ENCODE data around the gene PTPRA. TPM values are rescaled to one million over a fixed set of nuclear protein-coding genes. Genes with fewer than 3 reads are reported as not detected.
"Not testable (repeated sequence)": the region's sequence is repeated elsewhere in the genome, so short reads cannot be mapped to it uniquely, and the experiment has no call there.

PTPRA gene
- total RNA-seq, result 100 to 1,000 TPM in 2 of 4 donors, 10 to 100 TPM in 2; 80.6 to 121 (median 97.1) TPM

DNA sequence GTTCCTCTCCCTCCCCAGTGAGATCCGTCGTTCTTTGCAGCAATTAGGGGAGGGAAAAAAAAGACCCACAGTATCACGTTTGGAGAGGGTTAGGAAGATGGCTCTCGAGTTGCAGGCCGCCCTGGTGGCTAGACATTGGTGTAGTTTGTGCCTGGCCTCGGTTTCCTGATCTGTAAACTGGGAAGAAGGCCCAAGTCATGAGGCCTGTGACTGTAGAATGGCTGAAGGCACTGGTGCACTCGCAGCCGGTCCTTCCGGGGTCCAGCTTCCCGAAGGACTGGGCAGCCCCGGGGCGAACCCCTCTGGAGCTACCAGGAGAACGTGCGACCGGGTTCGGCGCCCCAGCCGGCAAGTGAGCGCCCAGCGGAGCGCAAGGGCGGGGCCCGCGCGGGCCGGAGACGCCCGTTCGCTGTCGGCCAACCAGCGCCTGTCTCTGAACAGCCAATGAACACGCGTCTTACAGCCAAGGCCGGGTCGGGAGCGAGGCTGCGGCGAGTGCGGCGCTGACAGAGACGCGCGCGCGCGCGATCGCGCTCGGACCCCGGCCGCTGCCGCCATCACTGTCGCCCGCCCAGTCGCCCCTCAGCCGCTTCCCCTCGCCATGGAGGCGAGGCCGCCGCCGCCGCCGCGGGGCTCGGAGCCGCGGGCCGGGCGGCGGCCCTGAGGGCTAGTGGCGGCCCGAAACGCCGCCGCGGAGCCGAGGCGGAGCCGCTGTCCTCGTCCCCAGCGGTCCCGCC is at the start of gene PTPRA:
Gene PTPRA, plus strand, starts transcription at position 472 of the 737 bp plus-strand sequence. CDS start 90,797 bp downstream, outside the sequence.
- peak within 1 kb of the TSS; percentile 70 to 89 for H3K27ac ChIP-seq
- peak; percentile 85 to 92 for TF ChIP-seq POLR2A (IDR thresholded peaks at IDR 0.05)
- TF ChIP-seq, protein P1, sequence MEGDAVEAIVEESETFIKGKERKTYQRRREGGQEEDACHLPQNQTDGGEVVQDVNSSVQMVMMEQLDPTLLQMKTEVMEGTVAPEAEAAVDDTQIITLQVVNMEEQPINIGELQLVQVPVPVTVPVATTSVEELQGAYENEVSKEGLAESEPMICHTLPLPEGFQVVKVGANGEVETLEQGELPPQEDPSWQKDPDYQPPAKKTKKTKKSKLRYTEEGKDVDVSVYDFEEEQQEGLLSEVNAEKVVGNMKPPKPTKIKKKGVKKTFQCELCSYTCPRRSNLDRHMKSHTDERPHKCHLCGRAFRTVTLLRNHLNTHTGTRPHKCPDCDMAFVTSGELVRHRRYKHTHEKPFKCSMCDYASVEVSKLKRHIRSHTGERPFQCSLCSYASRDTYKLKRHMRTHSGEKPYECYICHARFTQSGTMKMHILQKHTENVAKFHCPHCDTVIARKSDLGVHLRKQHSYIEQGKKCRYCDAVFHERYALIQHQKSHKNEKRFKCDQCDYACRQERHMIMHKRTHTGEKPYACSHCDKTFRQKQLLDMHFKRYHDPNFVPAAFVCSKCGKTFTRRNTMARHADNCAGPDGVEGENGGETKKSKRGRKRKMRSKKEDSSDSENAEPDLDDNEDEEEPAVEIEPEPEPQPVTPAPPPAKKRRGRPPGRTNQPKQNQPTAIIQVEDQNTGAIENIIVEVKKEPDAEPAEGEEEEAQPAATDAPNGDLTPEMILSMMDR (IDR thresholded peaks at IDR 0.05), result peak in 1 of 4 experiments; percentile 14
- no peaks in the 10 kb centered on the region for H3K9me3 ChIP-seq
- H3K27me3 ChIP-seq, result no peaks in the 10 kb centered on the region
- H3K4me3 ChIP-seq, result peak within 1 kb of the TSS; percentile 58 to 81
- intact Hi-C loops (cut with DNase I; ENCODE audit: low total_unique reads), result no loop called here
- H3K36me3 ChIP-seq, result no peaks in the 10 kb centered on the region
- H3K4me1 ChIP-seq, result no peaks in the 10 kb centered on the region
- peak; percentile 90 to 92 for DNase-seq

DNA sequence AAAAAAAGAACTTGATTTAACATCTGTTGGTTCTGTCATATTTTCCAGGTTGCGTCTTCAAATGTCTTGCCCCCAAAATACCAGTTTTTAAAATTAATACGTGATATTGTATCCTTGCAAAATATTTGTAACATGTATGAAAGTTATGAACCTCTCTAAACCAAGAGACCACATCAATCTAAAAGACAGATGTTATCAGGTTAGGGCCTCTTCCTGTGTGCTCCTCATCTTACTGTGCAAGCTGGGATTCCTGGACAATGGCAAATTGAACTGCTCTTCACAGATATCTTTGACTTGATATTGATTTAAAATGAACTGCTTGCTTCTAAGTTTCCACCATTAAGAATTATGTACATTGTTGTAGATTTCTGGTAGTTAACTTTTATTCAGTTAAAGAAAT is 47.5 kb upstream of the PTPRA start:
- H3K36me3 ChIP-seq, result no peaks in the 10 kb centered on the region
- no peak overlapping the region for H3K27ac ChIP-seq
- H3K27me3 ChIP-seq, result no peaks in the 10 kb centered on the region
- H3K4me3 ChIP-seq, result no peak overlapping the region
- no peaks in the 10 kb centered on the region for H3K9me3 ChIP-seq
- intact Hi-C loops (cut with DNase I; ENCODE audit: low total_unique reads), result no loop called here
- H3K4me1 ChIP-seq, result no peaks in the 10 kb centered on the region
- DNase-seq, result no peak
- TF ChIP-seq, protein P1 (IDR thresholded peaks at IDR 0.05), result no peak
- TF ChIP-seq POLR2A (IDR thresholded peaks at IDR 0.05), result no peak

GRCh38 chr20:2826655-2827054 is 46.6 kb upstream of the PTPRA start:
- Histone ChIP-seq H3K27me3 (no peaks in the 10 kb centered on the region), H3K4me1 (no peaks in the 10 kb centered on the region)
- no peak for DNase-seq

GRCh38 chr20:2829376-2829775 is 43.9 kb upstream of the PTPRA start:
- Histone ChIP-seq H3K27me3 (no peaks in the 10 kb centered on the region), H3K4me3 (no peak overlapping the region), H3K9me3 (no peaks in the 10 kb centered on the region), H3K27ac (no peak overlapping the region), H3K36me3 (no peaks in the 10 kb centered on the region), H3K4me1 (no peaks in the 10 kb centered on the region)
- no peak for DNase-seq
- intact Hi-C loops (cut with DNase I; ENCODE audit: low total_unique reads), result no loop called here
- TF ChIP-seq, protein P1 (IDR thresholded peaks at IDR 0.05), result no peak
- TF ChIP-seq POLR2A (IDR thresholded peaks at IDR 0.05), result no peak

More at GRCh38 chr20:2826655-2827054, 46.6 kb upstream of the PTPRA start:
- intact Hi-C loops (cut with DNase I; ENCODE audit: low total_unique reads), result no loop called here
- no peak for TF ChIP-seq POLR2A (IDR thresholded peaks at IDR 0.05)
- TF ChIP-seq, protein P1 (IDR thresholded peaks at IDR 0.05), result no peak
- Histone ChIP-seq H3K27ac (no peak overlapping the region), H3K9me3 (no peaks in the 10 kb centered on the region), H3K4me3 (no peak overlapping the region), H3K36me3 (no peaks in the 10 kb centered on the region)

GRCh38 chr20:2831206-2831605 is 42.1 kb upstream of the PTPRA start:
- H3K27me3 ChIP-seq; intact Hi-C loops (cut with DNase I; ENCODE audit: low total_unique reads); H3K9me3 ChIP-seq: not testable (repeated sequence)

More at GRCh38 chr20:2831206-2831605, 42.1 kb upstream of the PTPRA start:
- DNase-seq, H3K27ac ChIP-seq, H3K4me1 ChIP-seq, H3K4me3 ChIP-seq, H3K36me3 ChIP-seq: not testable (repeated sequence)

All from uterus (tissue), 4 donors.